Suppressor macrophage (primary cell): ENCODE data around the gene EEF1AKMT4.

Source experiments
- DNase-seq, 4 experiments: peaks; one replicate each; pipeline ENCODE4 v3.0.0-alpha.2; 2020 to 2022

EEF1AKMT4 gene

DNA sequence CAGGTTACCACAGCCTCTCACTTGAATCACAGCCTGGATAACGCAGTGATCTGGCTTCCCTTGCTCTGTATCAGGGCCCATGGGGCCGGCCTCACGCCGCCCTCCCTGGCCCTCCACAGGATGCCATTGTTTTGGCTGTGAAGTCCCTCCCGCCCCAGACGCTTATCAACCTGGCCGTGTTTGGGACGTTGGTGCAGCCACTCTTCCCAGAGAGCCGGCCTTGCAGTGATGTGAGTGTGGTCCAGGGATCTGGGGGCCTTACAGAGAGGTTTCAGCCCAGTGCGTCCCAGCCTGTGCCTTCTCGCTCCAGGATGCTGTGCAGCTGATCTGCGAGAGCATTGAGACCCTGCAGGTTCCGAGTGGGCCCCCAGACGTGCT, 13.4 kb upstream of the EEF1AKMT4 start:
- no peak for DNase-seq

DNA sequence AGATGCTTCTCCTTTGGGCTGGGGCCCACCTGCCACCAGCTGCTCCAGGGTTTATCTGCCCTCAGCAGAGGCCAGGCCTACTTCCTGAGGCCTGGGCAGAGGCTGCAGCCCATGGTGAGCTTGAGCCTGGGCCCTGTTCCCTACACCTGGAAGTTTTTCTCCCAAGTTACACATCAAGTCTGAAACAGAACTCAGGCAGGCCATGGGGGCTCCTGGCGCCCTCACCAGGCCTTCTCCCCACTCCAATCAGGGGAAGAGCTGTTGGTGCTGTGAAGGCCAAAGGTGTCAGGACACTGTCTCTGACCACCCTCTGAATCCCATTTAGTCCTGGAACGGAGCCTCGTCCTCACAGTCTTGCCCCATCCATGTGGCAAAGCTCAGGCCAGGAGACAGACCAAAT, 12.8 kb upstream of the EEF1AKMT4 start:
- DNase-seq, result no peak

DNA sequence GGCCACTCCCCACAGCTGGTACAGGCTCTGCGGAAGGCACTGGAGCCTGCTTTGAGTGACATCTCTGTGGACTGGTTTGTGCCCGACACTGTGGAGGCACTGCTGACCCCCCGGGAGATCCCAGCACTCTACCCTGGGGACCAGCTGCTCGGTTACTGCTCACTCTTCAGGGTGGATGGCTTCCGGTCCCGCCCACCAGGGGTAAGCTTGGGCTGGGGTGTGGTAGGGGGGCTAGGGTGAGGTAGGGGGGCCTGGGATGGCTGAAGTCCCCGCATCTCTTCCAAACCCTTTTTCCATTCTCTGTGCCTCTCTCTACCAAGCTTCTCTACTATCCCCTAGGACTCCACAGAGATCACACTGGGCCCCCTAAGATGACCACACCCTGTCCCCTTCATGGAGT, 12.3 kb upstream of the EEF1AKMT4 start:
- DNase-seq, result no peak

DNA sequence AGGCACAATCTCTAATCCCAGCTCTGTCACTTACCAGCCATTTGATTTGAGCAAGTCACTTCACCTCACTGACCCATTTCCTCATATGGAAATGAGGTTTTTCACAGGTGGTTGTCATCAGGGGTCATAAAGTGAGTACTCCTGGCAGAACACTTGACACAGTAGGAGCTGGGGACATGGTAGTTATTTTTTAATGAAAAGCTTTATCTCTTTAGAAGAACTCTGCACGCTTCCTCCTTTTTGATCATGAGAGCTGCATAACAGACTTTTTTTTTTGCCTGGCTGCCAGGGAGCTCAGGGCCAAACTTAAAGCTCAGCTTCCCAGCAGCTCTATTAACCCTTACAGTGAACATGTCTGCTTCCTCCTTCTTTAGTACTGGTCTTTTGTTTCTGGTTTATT, 11.7 kb upstream of the EEF1AKMT4 start:
- DNase-seq, result no peak

DNA sequence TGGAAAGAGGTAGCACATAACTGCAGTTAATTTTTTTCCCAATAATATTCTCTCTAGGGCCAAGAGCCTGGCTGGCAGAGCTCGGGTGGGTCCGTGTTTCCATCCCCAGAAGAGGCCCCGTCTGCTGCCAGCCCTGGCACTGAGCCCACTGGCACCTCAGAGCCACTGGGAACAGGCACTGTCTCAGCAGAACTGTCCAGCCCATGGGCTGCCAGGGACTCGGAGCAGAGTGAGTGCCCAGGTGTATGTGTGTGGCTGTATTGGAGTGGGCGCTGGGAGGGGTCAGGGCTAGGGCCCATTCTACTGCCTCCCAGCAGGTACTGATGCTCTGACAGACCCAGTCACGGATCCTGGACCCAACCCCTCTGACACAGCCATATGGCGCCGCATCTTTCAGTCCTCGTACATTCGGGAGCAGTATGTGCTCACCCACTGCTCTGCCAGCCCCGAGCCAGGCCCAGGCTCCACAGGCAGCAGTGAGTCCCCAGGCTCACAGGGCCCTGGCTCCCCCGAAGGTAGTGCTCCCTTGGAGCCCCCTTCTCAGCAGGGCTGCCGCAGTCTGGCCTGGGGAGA, 11.1 kb upstream of the EEF1AKMT4 start:
- DNase-seq, result no peak

DNA sequence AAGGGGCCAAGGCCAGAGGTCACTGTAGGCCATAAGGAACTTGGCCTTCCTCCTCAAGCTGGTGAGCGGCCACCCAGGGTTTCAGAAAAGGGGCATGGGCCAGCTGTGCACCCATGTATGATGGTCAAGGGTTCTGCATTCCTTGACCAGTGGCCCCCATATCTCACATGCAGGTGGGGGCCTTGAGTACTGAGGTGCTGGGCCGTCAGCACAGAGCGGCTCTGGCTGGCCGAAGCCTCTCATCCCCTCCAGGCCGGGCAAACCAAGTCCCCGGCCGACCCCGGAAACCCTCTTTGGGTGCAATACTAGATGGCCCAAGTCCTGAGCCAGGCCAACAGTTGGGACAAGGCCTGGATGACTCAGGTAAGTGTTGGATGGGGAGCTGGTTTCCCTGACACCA, 10.3 kb upstream of the EEF1AKMT4 start:
- no peak for DNase-seq

DNA sequence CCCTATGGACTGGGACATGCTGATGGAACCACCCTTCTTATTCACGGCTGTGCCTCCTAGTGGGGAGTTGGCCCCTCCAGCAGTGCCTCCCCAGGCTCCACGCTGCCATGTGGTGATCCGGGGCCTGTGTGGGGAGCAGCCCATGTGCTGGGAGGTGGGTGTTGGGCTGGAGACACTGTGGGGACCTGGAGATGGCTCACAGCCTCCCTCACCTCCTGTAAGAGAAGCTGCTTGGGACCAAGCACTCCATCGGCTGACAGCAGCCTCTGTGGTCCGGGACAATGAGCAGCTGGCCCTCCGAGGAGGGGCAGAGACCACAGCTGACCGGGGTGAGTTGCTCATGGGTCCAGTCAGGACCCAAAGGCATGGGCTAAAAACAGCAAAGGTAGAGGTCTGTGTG, 9.8 kb upstream of the EEF1AKMT4 start:
- no peak for DNase-seq

DNA sequence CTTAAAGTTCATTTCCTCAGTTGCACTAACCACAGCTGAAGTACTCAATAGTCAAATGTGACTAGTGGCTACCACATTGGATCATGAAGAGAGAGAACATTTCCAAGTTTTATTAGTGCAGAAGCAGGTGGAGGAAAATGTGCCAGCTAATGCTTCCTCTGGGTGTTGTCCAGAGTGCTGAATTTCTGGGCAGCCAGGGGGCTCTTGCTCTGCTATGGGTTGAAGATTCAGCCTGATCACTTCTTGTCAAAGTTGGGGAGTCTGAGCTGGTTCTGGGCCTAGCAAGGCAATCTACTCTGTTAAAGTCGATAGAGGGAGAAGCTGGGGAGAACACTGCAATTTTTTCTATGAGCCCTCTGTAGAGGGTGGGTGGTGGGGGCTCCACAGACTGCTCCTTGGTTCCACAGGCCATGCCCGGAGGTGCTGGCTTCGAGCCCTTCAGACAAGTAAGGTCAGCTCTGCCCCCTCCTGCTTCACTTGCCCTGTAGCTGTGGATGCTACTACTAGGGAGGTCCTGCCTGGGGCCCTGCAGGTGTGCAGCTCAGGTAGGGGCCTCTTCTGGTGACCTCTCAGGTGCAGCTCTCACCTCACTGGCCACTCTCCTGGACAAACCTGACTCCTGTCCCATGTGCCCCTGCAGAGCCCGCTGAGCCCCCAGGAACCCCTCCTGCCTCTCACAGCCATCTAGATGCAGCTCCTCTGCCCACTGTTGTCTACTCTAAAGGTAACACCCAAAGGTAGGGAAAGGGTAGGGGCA, 8.9 kb upstream of the EEF1AKMT4 start:
- DNase-seq, result peak in 2 of 4 experiments; percentile 25 to 29

GRCh38 chr3:184241141-184241446, 8.4 kb upstream of the EEF1AKMT4 start:
- DNase-seq, result no peak

DNA sequence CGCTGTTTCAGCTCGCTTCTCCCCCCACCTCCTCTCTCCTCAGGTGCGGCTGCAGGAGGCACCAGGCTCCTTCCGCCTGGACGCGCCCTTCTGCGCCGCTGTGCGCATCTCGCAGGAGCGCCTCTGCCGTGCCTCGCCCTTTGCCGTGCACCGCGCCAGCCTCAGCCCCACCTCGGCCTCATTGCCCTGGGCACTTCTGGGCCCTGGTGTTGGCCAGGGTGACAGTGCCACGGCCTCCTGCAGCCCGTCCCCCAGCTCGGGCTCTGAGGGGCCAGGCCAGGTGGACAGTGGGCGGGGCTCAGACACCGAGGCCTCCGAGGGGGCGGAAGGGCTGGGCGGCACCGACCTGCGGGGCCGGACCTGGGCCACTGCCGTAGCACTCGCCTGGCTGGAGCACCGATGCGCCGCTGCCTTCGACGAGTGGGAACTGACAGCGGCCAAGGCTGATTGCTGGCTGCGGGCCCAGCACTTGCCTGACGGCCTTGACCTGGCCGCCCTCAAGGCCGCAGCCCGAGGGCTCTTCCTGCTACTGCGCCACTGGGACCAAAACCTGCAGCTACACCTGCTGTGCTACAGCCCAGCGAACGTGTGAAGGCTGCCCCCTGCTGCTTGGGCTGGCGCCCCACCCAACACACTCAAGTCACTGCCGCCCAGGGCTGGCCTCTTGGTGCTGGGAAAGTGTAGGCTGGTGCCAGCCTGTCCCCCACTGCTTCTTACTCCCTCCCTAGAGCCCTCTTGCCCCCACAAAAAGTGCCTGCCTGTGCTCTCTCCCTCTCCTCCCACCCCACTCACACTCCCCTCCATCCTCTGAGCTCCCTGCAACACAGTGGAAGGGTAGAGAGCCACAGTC, 7.8 kb upstream of the EEF1AKMT4 start:
- peak in 1 of 4 experiments; percentile 19 for DNase-seq

- DNase-seq, result no peak
Observed at GRCh38 chr3:184242297-184242685, 7.2 kb upstream of the EEF1AKMT4 start.

DNA sequence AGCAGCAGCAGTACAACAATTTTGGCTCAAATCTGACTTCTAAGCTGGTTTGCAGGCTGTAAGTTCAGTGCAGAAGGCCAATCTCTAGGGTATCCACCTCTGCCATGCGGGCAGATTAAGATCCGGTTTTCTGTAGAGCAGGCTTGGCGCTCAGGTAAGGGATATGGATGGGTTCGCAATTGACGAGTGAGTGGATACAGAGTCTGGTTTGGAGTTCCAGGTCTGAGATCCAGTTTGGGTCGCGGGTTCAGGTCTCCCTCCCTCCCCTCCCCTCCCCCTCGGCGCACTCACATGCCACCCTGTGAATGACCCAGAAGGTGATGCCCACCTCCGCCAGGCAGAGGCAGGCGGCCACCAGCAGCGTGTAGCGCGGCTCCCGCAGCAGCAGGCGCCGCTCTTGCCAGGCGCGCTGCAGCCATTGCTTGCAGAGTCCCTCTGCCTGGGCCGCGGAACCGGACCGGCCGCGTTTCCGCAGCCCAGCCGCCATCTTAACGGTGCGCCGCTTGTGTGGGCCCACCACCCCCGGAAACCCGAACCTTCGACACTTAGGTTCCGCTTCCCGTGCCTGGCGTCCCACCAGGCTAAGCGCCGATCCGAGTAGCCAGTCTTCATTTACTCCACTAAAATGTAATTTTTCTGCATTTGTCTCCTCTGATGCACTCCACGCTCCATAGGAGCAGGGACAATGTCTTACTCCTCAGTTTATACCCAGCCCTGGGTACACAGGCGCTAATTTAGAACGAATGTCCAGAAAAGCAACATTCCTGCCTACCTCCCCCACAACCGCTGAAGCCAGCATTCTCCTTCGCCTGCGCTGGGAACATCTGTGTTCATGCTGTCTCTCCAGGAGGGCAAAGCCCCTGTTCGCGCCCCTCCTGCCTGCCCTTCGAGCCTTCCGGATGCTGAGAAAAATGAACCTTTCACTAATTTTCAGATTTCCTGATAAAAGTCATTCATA, 739 bp upstream of the EEF1AKMT4 start, which contains the start of gene ALG3:
TSS of gene ALG3 (minus strand) at position 509 of the 958 bp plus-strand sequence. CDS start at position 487, 22 bp downstream.
- DNase-seq, result peak; percentile 93 to 96 (median 96)

DNA sequence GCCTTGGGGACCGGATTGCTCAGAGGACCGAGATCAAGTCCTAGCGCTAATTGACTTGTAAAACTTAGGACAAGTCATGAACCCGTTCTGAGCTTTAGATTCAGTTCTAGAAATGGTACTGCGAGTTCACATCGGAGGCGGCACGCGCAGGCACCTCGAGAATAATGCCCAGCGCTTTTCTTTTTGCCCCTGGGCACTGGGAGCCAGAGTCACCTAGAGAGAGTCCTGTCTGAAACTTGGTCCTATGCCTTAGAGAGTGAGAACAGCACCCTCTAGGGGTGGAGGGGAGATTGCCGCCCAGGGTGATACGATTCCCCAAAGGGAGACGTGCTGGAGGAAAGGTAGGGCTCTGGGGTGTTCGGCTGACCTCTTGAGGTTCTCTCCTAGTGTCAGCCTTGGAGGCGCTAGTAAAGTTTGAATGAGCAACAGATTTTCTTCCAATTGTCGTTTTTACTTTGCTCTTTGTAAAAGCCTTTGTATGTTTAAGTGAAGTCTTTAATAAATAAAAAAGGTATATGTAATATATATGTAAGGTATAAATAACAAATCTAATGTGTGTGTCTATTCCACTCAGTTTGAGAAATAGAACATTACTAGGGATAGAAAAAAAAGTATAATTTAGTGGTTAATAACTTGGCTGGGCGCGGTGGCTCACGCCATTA, 826 bp downstream of the EEF1AKMT4 start:
- peak; percentile 95 to 97 (median 96) for DNase-seq

DNA sequence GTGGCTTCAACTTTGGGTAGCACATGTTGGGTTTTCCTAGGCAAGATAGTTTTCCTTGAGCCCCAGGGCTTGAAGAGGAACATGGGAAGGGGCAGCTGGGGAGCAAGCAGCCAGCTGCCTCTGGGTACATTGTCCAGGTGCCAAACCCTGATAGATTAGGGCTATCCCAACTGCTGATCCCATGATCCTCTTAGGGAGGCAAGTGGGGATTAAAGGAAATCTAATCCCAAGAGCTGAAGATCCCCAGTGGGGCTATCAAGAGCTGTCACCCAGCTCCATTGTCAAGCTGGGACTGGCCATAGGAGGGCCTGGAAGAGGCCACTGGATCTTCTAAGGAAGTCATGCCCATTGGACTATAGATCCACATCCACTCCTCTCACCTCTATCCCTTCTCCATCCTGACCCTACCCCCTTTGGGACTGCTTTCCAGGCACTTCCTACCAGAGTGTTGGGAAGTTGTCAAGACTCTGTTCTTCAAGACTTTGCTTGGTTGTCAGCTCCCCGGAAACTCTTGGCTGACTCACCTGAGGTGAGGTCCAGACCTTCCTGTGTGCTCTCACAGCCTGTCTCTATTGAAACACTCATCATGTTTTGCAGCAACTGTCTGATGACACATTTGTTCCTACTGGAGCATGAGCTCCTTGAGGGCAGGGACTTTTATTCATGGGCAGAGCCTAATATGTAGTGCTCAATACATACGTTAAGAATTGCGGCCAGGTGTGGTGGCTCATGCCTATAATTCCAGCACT, 6.0 kb downstream of the EEF1AKMT4 start:
- DNase-seq, result no peak

- no peak for DNase-seq
Observed at GRCh38 chr3:184257083-184257915, 7.8 kb downstream of the EEF1AKMT4 start.

- DNase-seq, result no peak
Observed at GRCh38 chr3:184258926-184259325, 9.5 kb downstream of the EEF1AKMT4 start.

GRCh38 chr3:184259396-184259877, 10.0 kb downstream of the EEF1AKMT4 start:
- DNase-seq, result no peak

DNA sequence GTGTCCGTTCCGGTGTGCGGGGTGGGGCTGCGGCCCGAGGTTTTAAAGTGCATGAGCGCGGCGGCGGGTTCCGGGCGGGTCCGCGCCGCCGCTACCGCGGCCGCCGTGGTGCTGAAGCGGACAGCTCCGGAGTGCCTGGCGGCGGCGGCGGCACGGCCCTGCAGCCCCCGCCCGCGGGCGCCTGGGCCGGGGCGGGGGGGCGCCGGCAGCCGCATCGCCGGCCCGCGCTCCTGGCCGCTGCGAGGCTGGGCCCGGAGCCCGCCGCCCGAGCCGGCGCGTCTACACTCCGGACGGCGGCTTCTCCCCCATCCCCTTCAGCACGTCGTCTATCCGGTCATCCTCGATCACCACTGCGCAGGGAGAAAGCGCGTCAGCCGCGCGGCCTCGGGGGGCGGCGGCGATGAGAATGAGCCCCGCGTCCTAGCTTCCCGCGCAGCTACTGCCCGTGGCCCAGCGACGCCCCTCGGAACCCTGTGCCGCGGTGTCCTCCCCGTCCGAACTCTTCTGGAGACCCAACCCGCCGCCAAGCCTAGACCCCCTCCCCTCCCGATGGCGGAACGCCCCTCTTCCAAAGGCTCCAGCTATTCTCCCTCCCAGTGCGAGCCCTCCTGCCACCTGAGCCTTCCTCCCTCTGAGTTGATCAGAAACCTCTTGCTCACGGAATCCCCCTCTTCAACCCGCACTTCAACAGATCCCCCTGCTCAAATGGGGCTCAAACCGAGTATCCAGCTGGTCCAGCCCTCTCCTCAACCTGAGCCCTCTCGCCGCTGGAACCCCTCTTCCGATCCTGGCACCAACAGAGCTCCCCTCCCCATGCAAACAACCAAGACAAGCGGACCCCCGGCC, 10.6 kb downstream of the EEF1AKMT4 start:
- peak; percentile 27 to 74 (median 56) for DNase-seq

- DNase-seq, result no peak
Observed at GRCh38 chr3:184260724-184261269, 11.3 kb downstream of the EEF1AKMT4 start.
